Stromal cell of bone marrow (primary cell): ENCODE measurements around the gene PTPN11.
"Not testable (repeated sequence)": the region's sequence is repeated elsewhere in the genome, so short reads cannot be mapped to it uniquely, and the experiment has no call there.

ENCODE experiments used
- DNase-seq: peaks from one replicate; pipeline ENCODE4 v3.0.0-alpha.2; 2012; ENCODE audit warnings: low read depth

PTPN11 gene

DNA sequence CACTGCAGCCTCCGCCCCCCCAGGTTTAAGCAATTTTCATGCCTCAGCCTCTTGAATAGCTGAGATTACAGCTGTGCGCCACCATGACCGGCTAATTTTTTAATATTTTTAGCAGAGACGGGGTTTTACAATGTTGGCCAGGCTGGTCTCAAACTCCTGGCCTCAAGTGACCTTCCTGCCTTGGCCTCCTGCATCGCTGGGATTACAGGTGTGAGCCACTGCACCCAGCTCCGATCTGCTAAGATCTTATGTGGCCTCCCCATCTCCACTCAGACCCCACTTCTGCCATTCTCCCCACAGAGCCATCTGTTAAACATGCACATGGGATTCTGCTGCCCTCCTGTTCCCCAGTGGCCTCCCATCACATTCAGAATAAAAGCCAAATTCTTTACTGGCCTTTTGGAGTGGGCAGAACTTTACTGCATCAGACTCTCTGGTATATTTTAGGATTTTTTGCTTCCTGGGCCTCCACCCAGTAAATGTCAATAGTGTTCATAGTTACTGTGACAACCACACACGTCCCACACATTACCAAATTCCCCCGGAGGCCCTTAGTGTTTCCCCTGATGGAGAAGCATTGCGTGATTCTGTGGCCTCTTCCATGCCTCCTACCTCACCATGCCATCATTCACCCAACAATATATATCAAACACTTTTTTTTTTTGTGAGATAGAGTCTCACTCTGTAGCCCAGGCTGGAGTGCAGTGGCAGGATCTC, 96.3 kb downstream of the PTPN11 start:
- peak; percentile 20 for DNase-seq

DNA sequence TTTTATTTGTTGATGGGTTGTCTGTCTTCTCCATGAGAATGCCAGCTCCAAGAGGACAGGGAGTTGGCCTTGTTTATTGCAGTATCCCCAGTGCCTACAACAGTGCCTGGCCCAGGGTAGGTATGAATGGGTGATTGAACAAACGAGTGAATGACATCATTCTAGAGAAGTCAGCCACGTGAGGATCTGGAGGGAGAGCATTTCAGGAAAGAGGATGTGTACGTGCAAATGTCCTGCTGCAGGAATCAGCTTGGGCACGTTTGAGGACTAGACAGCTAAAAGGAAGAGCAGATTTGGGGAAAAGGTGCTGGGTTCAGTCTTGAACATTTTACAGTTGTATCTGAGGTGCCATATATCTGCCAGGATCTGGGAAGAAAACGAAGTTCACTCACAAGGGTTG, 97.1 kb downstream of the PTPN11 start:
- no peak for DNase-seq

DNA sequence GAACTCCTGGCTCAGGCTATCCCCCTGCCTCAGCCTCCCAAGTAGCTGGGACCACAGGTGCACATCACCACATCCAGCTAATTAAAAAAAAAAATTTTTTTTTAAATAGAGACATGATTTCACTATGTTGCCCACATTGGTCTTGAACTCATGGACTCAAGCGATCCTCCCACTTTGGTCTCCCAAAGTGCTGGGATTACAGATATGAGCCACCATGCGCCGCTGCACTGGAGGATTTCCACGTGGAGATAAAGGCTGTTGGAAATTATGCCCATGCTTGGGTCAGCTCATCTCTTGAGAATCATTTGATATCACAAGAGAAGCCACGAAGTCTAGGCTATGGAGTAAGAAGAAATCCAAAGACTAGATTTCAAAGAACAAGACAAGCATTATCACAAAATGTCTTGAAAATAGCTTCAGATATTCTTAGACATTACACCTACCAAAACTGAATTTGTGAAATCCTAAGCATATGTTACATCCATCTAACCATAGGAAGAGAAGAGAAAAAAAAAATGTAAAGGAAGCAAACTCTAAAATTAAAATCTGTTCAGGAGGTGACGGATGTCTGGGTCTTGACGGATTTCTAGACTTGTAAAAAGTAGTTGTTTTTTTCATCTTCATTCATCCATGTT, 99.1 kb downstream of the PTPN11 start:
- DNase-seq, result no peak

DNA sequence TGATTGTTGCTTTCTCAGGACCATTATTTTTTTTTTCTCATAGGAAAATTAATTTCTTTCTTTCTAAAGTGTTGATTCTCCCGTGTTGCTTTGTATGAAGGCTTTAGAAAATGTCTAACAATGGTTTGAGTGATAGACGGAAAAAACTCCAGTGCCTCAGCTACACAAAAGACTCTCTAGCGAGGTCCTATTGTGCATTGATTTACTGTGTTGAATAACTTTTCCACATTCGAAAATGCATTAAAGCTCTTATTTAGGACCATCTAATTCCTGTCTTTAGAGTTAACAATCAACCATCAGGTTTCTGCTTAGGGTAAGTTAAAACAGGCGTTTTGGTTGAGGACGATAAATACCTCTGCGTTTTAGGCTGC, 99.6 kb downstream of the PTPN11 start:
- DNase-seq, result no peak

DNA sequence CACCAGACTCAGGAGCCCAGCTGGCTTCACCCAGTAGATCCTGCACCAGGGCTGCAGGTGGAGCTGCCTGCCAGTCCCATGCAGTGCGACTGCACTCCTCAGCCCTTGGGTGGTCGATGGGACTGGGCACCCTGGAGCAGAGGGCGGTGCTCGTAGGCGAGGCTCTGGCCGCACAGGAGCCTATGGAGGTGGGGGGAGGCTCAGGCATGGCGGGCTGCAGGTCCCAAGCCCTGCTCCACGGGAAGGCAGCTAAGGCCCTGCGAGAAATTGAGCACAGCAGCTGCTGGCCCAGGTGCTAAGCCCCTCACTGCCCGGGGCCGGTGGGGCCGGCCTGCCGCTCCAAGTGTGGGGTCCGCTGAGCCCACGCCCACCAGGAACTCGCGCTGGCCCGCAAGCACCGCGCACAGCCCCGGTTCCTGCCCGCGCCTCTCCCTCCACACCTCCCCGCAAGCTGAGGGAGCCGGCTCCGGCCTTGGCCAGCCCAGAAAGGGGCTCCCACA, 101.1 kb downstream of the PTPN11 start:
- not testable (repeated sequence) for DNase-seq

DNA sequence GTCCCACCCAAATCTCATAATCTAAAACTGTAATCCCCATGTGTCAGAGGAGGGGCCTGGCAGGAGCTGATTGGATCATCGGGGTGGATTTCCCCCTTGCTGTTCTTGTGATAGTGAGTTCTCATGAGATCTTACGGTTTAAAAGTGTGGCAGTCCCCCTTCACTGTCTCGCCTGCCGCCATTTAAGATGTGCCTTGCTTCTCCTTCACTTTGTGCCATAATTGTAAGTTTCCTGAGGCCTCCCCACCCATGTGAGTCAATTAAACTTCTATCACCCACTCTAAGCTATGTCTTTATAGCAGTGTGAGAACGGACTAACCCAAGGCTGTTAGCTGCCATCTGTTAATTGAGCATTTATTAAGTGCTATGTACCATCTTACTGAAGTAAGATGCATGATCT, 105.1 kb downstream of the PTPN11 start:
- DNase-seq, result no peak

DNA sequence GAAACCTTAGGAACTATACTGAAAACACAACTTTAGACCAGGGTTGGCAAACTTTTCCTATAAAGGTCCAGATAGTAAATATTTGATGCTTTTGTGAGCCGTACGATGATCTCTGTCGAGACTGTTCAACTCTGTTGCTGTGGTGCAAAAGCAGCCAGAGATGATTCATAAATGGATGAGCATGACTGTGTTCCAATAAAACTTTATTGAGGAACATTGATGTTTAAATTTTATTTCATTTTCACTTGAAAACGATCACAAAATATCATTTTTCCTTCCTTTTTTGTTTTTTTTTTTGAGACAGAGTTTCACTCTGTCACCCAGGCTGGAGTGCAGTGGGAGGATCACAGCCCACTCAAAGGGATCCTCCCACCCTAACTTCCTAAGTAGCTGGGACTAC, 105.5 kb downstream of the PTPN11 start:
- no peak for DNase-seq

- peak; percentile 9 for DNase-seq
Observed at GRCh38 chr12:112524676-112525425, 106.1 kb downstream of the PTPN11 start.

GRCh38 chr12:112525426-112525809, 106.7 kb downstream of the PTPN11 start:
- DNase-seq, result no peak

- no peak for DNase-seq
Observed at GRCh38 chr12:112527082-112527481, 108.3 kb downstream of the PTPN11 start.

DNA sequence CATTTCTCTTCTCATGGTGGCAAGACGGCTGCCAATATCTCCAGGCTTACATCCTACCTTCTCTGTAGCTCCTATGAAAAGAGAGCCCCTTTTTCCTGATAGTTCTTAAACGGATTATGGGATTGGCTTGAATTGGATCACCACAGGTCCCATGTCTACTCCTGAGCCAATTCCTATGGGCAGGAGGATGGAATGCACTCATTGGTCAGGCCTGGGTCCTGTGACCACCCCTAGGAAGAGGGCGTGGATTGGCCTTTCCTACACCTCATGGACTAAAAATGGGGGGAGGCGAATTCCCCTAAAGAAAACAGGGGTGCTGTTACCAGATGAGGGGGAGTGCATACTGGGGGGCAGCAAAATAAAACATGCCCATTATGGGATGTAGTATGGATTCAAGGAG, 108.8 kb downstream of the PTPN11 start:
- DNase-seq, result no peak

DNA sequence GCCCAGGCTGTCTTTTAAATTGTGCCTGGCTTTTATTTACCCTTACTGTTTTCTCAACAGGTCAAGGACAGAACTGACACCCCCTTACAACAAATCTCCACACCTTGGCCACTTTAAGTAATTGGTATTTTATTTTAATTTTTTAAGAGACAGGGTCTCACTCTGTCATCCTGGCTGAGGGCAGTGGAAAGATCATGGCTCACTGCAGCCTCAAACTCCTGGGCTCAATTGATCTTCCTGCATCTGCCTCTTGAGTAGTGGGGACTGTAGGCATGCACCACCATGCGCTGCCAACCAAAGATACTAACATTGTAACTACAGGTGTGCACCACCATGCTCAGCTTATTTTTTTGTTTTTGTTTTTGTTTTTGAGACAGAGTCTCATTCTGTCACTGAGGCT, 109.8 kb downstream of the PTPN11 start:
- no peak for DNase-seq

DNA sequence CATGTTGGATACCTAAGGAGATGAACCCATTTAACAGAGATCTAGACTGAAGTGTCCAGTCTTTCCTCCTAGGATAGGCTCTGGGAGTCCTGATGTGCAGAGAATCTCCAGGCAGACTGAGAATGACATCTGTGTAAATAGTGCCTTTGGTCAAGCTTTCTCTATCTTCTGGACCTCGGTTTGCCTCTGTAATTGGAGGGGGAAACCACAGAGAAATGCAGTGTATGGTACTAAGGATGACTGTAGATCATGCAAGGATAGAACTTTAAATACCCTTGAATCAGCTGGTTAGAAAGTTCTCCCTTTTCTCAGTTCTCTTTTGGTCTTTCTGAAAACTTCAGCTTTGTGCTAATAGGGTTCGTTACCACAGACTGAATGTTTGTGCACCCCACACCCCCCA, 112.2 kb downstream of the PTPN11 start:
- DNase-seq, result no peak

- DNase-seq, result no peak
Observed at GRCh38 chr12:112532106-112532505, 113.4 kb downstream of the PTPN11 start.

DNA sequence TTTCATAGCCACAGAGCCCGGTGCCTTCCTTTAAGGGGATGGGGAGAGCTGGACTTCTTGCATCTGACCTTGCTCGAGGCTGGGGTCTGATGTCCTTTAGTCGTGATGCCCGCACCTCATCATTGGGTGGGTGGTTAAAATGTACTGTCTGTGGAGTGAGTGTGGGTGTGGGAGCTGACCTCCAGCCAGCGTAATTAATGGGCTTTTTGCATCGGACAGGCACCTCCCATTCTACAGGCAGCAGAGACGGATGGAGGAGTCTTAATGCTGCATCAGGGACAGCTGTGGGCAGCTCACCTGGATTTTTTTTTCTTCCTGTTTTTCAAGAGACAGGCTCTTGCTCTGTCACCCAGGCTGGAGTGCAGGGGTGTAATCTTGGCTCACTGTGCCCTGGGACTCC, 114.8 kb downstream of the PTPN11 start:
- DNase-seq, result no peak

GRCh38 chr12:112535017-112535416, 116.3 kb downstream of the PTPN11 start:
- DNase-seq, result no peak

DNA sequence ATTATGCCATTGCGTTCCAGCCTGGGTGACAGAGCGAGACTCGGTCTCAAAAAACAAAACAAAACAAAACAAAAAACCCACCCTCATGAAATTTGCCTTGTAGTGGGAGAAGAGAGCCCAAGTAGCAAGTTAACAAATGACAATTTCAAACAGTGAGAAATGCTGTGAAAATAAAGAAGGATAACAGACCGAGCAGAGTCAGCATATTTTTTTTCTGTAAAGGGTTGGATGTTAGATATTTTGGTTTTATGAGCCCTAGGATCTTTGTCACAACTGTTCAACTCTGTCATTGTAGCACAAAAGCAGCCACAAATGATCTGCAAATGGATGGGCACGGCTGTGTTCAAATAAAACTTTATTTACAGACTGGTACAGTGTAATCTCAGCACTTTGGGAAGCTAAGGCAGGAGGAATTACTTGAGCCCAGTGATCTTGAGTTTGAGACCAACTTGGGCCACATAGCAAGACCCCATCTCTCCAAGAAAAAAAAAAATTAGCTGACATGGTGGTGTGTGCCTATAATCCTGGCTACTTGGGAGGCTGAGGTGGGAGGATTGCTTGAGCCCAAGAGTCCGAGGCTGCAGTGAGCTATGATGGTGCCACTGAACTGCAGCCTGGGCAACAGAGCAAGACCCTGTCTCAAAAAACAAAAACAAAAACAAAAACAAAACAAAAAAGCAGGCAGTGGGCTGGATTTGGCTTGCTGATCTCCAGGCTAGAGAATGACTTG, 117.1 kb downstream of the PTPN11 start:
- no peak for DNase-seq

GRCh38 chr12:112536367-112536730, 117.6 kb downstream of the PTPN11 start:
- no peak for DNase-seq

GRCh38 chr12:112537710-112538396, 119.1 kb downstream of the PTPN11 start:
- no peak for DNase-seq

DNA sequence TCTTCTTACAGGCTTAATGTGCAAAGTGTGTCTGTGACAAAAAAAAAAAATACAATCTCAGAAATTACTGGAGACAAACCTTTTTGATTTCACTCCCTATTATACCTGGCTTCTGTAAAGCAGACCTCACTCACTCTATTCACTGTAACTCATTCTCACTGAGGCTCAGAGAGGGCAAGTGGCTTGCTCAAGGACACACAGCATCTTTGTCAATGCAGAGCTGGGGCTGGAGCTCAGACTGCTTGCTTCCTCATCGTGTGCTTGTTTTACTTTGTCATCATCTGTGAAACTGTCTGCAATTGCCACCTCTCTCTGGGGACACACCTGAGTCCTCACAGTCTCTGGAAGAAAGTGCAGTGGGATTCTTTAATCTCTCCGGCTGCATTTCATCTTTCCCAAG, 120.0 kb downstream of the PTPN11 start:
- no peak for DNase-seq

DNA sequence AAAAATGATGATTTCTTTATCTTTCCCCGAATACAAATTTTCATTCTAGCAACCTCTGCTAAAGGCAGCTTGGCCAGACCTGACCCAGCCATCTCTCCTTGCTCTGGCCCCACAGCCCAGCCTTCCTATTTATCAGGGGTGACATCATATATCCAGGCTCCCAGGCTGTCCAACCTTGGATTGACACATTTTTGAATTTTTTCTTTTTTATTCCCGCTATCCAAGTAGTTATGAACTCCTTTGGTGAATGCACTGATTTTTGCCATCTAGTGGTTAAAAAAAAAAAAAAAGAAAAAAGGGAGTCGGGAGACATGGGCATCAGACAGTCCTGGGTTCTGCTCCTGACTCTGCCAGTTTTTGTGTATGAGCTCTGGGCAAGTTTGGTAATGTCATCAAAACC, 120.5 kb downstream of the PTPN11 start:
- DNase-seq, result no peak

DNA sequence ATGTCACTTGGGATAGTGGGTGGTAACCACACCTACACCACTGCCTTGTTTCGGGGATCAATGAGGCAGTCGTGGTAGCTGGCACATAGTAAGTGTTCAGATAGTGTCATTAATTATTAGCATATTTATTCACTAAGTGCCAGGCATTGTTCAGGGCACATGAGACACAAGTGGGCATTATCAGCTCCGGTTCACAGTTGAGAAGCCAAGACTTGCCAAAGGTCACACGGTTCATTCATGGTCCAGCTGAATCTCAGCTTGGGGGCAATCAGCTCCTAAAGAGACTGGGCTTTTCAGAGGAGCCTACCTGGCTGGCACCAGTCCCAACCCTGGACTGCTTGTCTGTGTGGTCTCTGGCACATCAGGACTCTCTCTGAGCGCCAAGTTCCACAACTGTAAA, 121.3 kb downstream of the PTPN11 start:
- DNase-seq, result no peak
